Measurements from ENCODE around the gene FANCD2.
"Not testable (repeated sequence)": the region's sequence is repeated elsewhere in the genome, so short reads cannot be mapped to it uniquely, and the experiment has no call there.

FANCD2 gene

DNA sequence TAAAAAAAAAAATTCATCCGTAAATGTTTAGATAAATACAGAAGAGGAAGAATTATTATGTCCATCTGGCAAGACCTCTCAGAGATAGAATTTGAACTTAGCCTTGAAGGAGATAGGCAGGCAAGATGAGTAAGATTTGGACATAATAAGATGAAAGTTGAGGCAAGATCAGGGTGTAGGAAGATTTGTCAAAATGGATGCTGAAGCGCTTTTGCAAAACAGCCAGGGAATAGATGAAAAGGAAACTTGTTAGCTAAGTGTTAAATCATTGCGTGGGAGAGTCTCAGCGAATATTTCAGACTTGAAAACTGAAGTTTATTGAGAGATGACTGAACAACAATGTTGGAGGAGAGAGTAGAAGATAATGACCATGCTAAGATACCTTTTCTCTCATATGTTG is 96.5 kb downstream of the FANCD2 start:
- Histone ChIP-seq H3K36me3 (no peaks in the 10 kb centered on the region; the same call in 1 of the 2 replicates), H3K9me3 (no peaks in the 10 kb centered on the region)

DNA sequence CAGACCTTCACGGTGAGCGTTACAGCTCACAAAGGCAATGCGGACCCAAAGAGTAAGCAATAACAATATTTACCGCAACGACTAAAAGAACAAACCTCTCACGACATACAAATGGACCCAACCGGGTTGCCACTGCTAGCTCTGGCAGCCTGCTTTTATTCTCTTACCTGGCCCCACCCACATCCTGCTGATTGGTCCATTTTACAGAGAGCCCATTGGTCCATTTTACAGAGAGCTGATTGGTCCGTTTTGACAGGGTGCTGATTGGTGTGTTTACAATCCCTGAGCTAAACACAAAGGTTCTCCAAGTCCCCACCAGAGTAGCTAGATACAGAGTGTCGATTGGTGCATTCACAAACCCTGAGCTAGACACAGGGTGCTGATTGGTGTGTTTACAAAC is 109.6 kb downstream of the FANCD2 start:
- H3K9me3 ChIP-seq; H3K27me3 ChIP-seq; H3K4me3 ChIP-seq (ENCODE audit: low read depth, low read length); H3K36me3 ChIP-seq; H3K4me1 ChIP-seq; DNase-seq: not testable (repeated sequence)

More for the DNA sequence above, 96.5 kb downstream of the FANCD2 start:
- Histone ChIP-seq H3K4me3 (ENCODE audit: low read depth, low read length) (no peak overlapping the region), H3K27me3 (no peaks in the 10 kb centered on the region), H3K4me1 (no peaks in the 10 kb centered on the region)
- no peak for TF ChIP-seq CTCF (IDR thresholded peaks at IDR 0.05; ENCODE audit: low read depth, low read length)
- DNase-seq, result no peak

DNA sequence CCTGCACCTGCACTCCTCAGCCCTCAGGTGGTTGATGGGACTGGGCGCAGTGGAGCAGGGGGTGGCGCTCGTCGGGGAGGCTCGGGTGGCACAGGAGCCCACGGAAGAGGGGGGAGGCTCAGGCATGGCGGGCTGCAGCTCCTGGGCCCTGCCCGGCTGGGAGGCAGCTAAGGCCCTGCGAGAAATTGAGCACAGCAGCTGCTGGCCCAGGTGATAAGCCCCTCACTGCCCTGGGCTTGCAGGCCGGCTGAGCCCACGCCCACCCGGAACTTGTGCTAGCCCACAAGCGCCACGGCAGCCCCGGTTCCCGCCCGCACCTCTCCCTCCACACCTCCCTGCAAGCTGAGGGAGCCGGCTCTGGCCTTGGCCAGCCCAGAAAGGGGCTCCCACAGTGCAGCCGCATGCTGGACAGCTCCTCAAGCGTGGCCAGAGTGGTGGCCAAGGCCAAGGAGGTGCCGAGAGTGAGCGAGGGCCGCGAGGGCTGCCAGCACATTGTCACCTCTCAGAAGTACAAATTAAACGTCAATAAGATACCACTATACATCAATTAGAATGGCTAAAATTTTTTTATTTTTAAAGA is 110.3 kb downstream of the FANCD2 start:
- Histone ChIP-seq H3K36me3 (no peaks in the 10 kb centered on the region), H3K9me3 (no peaks in the 10 kb centered on the region), H3K27me3 (no peaks in the 10 kb centered on the region), H3K4me3 (ENCODE audit: low read depth, low read length) (no peak overlapping the region), H3K4me1 (no peaks in the 10 kb centered on the region)
- DNase-seq, result no peak
- no peak for TF ChIP-seq CTCF (IDR thresholded peaks at IDR 0.05; ENCODE audit: low read depth, low read length)

- no peak for TF ChIP-seq CTCF (IDR thresholded peaks at IDR 0.05; ENCODE audit: low read depth, low read length)
- no peak overlapping the region for H3K4me3 ChIP-seq (ENCODE audit: low read depth, low read length)
- H3K36me3 ChIP-seq, result no peaks in the 10 kb centered on the region
- H3K4me1 ChIP-seq, result no peaks in the 10 kb centered on the region
- no peaks in the 10 kb centered on the region for H3K27me3 ChIP-seq
- H3K9me3 ChIP-seq, result no peaks in the 10 kb centered on the region
- DNase-seq, result no peak
Observed at GRCh38 chr3:10137178-10137577, 110.9 kb downstream of the FANCD2 start.

DNA sequence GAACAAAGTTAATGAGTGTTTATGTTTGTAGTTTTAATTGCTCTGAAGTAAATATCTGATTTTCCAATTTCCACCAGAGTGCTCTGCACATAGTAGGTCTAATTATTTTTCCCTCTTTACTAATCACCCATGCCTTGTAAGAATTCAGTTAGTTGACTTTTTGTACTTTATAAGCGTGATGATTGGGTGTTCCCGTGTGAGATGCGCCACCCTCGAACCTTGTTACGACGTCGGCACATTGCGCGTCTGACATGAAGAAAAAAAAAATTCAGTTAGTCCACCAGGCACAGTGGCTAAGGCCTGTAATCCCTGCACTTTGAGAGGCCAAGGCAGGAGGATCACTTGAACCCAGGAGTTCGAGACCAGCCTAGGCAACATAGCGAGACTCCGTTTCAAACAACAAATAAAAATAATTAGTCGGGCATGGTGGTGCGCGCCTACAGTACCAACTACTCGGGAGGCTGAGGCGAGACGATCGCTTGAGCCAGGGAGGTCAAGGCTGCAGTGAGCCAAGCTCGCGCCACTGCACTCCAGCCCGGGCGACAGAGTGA is 114.8 kb downstream of the FANCD2 start:
- TF ChIP-seq CTCF (IDR thresholded peaks at IDR 0.05; ENCODE audit: low read depth, low read length), result no peak
- no peak for DNase-seq
- 0 out of 2 replicates have a peak, but pooled peaks cover 2% of the 10 kb centered on the region for H3K36me3 ChIP-seq
- H3K4me3 ChIP-seq (ENCODE audit: low read depth, low read length), result no peak overlapping the region
- no peaks in the 10 kb centered on the region for H3K4me1 ChIP-seq
- no peaks in the 10 kb centered on the region for H3K27me3 ChIP-seq
- no peaks in the 10 kb centered on the region for H3K9me3 ChIP-seq

DNA sequence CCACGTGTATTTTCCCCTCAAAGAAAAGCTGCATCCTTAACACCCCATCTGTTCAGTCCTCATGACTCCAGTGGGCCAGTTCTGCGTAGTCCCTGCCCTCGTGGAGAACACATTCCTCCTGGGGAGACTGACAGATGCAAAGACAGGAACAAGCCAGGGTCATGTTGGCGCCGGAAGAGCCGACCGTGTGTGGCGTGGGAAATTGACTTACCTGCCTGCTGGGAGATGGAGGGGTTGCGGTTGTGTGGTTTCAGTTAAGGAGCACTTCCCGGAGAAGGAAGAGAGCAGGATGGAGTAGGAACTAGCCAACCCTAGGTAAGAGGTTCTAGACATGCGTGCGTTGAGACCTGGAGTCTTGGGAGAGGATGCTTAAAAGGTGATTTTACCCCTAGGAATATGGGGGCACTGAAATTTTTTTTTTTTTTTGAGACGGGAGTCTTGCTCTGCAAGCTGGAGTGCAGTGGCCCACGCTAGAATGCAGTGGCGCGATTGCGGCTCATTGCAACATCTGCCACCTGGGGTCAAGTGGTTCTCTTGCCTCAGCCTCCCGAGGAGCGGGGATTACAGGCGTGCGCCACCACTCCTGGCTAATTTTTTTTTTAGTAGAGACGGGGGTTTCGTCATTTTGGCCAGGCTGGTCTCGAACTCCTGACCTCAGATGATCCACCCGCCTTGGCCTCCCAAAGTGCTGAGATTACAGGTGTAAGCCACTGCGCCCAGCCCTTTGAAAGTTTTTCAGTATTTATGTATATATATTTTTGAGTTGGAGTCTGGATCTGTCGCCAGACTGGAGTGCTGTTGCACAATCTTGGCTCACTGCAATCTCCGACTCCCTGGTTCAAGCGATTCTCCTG is 116.7 kb downstream of the FANCD2 start:
- TF ChIP-seq CTCF (IDR thresholded peaks at IDR 0.05; ENCODE audit: low read depth, low read length), result no peak
- Histone ChIP-seq H3K4me1 (no peaks in the 10 kb centered on the region), H3K4me3 (ENCODE audit: low read depth, low read length) (peak overlapping the region; percentile 60), H3K27me3 (no peaks in the 10 kb centered on the region), H3K9me3 (no peaks in the 10 kb centered on the region), H3K36me3 (0 out of 2 replicates have a peak, but pooled peaks cover 2% of the 10 kb centered on the region)
- no peak for DNase-seq
